Loucy (cell line): ENCODE data around the gene ADGRG1.

Experiments used
- H2AFZ ChIP-seq: fragments of 200-600 bp; sonication (generic); 2 replicates; pipeline ENCODE4 v1.6.0; 2016; ENCODE audit warnings: antibody characterized with exemption, mild to moderate bottlenecking, low read length, moderate library complexity
- H3F3A ChIP-seq: fragments of 200-600 bp; 2 replicates; pipeline ENCODE4 v1.6.0; 2016; ENCODE audit warnings: antibody characterized with exemption, low read depth, mild to moderate bottlenecking
- H3K27me3 ChIP-seq: fragments of 200-600 bp; sonication (generic); 2 replicates; pipeline ENCODE4 v1.6.1; 2014; ENCODE audit warnings: low read length, mild to moderate bottlenecking; ENCODE audit not compliant: insufficient read depth, poor library complexity, severe bottlenecking
- H3K36me3 ChIP-seq: fragments of 200-600 bp; sonication (generic); 2 replicates; pipeline ENCODE4 v1.6.1; 2016; ENCODE audit warnings: low read length; ENCODE audit not compliant: insufficient read depth
- H3K4me1 ChIP-seq: fragments of 200-600 bp; sonication (generic); 2 replicates; pipeline ENCODE4 v1.5.1; 2014; ENCODE audit warnings: low read length, mild to moderate bottlenecking; ENCODE audit not compliant: insufficient read depth, poor library complexity, severe bottlenecking
- H3K4me2 ChIP-seq: fragments of 200-600 bp; sonication (generic); 2 replicates; pipeline ENCODE4 v1.6.0; 2014; ENCODE audit warnings: antibody characterized with exemption, low read length, low read depth, mild to moderate bottlenecking; ENCODE audit not compliant: poor library complexity, severe bottlenecking
- H3K4me3 ChIP-seq: fragments of 200-600 bp; sonication (generic); 2 replicates; pipeline ENCODE4 v1.5.1; 2014; ENCODE audit warnings: low read length, mild to moderate bottlenecking, mixed read lengths; ENCODE audit not compliant: poor library complexity, severe bottlenecking
- H3K79me2 ChIP-seq: fragments of 200-600 bp; sonication (generic); 2 replicates; pipeline ENCODE4 v1.6.1; 2014; ENCODE audit warnings: low read length; ENCODE audit not compliant: insufficient read depth
- H3K9ac ChIP-seq: fragments of 200-600 bp; sonication (generic); 2 replicates; pipeline ENCODE4 v1.6.0; 2014; ENCODE audit warnings: mild to moderate bottlenecking, low read depth, low read length, moderate library complexity; ENCODE audit not compliant: poor library complexity, severe bottlenecking
- H3K9me2 ChIP-seq: fragments of 200-600 bp; sonication (generic); replicated peaks from 2 replicates; pipeline ENCODE4 v1.6.1; 2016; ENCODE audit warnings: low read depth, low read length, mixed read lengths
- H3K9me3 ChIP-seq: fragments of 200-600 bp; sonication (generic); 2 replicates; pipeline ENCODE4 v1.6.1; 2014; ENCODE audit warnings: mild to moderate bottlenecking, antibody characterized with exemption, low read length, low read depth; ENCODE audit not compliant: insufficient read depth
- H4K20me1 ChIP-seq: fragments of 200-600 bp; sonication (generic); 2 replicates; pipeline ENCODE4 v1.6.0; 2014; ENCODE audit warnings: antibody characterized with exemption, low read length, mild to moderate bottlenecking; ENCODE audit not compliant: insufficient read depth, poor library complexity, severe bottlenecking
- CTCF ChIP-seq: fragments of 200-600 bp; sonication (generic); conservative IDR thresholded peaks from 2 replicates; pipeline ENCODE4 v1.5.1; 2014; ENCODE audit warnings: mild to moderate bottlenecking, antibody characterized with exemption, low read length
- EZH2phosphoT487 ChIP-seq: fragments of 200-600 bp; IDR thresholded peaks from 2 replicates; pipeline ENCODE4 v1.6.1; 2018; ENCODE audit warnings: antibody characterized with exemption, mild to moderate bottlenecking, moderate library complexity, borderline replicate concordance

ADGRG1 gene

GRCh38 chr16:57591086-57591869, 37.2 kb upstream of the ADGRG1 start:
- peak; percentile 98 for TF ChIP-seq CTCF
- no peak for TF ChIP-seq EZH2phosphoT487
- peak overlapping the region; percentile 77 for H3K9ac ChIP-seq
- peaks cover 30% of the 10 kb centered on the region for H3K4me1 ChIP-seq
- no peaks in the 10 kb centered on the region for H3K27me3 ChIP-seq
- H3K9me2 ChIP-seq: no peaks in the 10 kb centered on the region
- H3K79me2 ChIP-seq: no peaks in the 10 kb centered on the region
- H3K4me3 ChIP-seq: peak overlapping the region; percentile 63
- peak overlapping the region; percentile 81 for H3K4me2 ChIP-seq
- H4K20me1 ChIP-seq: no peaks in the 10 kb centered on the region
- peaks cover 5% of the 10 kb centered on the region; the same call in 1 of the 2 replicates for H3F3A ChIP-seq
- no peaks in the 10 kb centered on the region for H3K36me3 ChIP-seq
- no peak overlapping the region for H2AFZ ChIP-seq
- peaks cover 5% of the 10 kb centered on the region; the same call in 1 of the 2 replicates for H3K9me3 ChIP-seq

GRCh38 chr16:57591870-57592485, 36.5 kb upstream of the ADGRG1 start:
- no peak for TF ChIP-seq EZH2phosphoT487
- TF ChIP-seq CTCF: no peak
- H3K4me2 ChIP-seq: peak overlapping the region; percentile 81
- H2AFZ ChIP-seq: no peak overlapping the region
- no peaks in the 10 kb centered on the region for H3K79me2 ChIP-seq
- H3K36me3 ChIP-seq: no peaks in the 10 kb centered on the region
- H3K4me1 ChIP-seq: peaks cover 30% of the 10 kb centered on the region
- H3K9me2 ChIP-seq: no peaks in the 10 kb centered on the region
- H3K9me3 ChIP-seq: peaks cover 5% of the 10 kb centered on the region; the same call in 1 of the 2 replicates
- peak overlapping the region; percentile 77 for H3K9ac ChIP-seq
- H4K20me1 ChIP-seq: no peaks in the 10 kb centered on the region
- peak overlapping the region; percentile 63 for H3K4me3 ChIP-seq
- H3F3A ChIP-seq: peaks cover 5% of the 10 kb centered on the region; the same call in 1 of the 2 replicates
- no peaks in the 10 kb centered on the region for H3K27me3 ChIP-seq

GRCh38 chr16:57592591-57593003, 35.8 kb upstream of the ADGRG1 start:
- Histone ChIP-seq H3K9ac (peak overlapping the region; percentile 77), H3K79me2 (no peaks in the 10 kb centered on the region), H3K4me3 (peak overlapping the region; percentile 63), H3K9me2 (no peaks in the 10 kb centered on the region), H3K4me1 (peaks cover 30% of the 10 kb centered on the region), H3F3A (peaks cover 5% of the 10 kb centered on the region; the same call in 1 of the 2 replicates), H3K4me2 (peak overlapping the region; percentile 81), H2AFZ (peak overlapping the region; percentile 40; the same call in 1 of the 2 replicates), H4K20me1 (no peaks in the 10 kb centered on the region), H3K27me3 (no peaks in the 10 kb centered on the region), H3K36me3 (no peaks in the 10 kb centered on the region), H3K9me3 (peaks cover 5% of the 10 kb centered on the region; the same call in 1 of the 2 replicates)
- TF ChIP-seq EZH2phosphoT487 (no peak), CTCF (no peak)
